Activated effector memory CD4-positive, alpha-beta T cell treated with anti-CD3 and anti-CD28 coated beads, Interleukin-2, amount 50 U/mL, for 16 hours (primary cell): Measurements from ENCODE around the gene KCNS3.

ENCODE experiments used
- DNase-seq: peaks from one replicate; pipeline ENCODE4 v3.0.0-alpha.2; 2020

Gene KCNS3

GRCh38 chr2:17879137-17879912 lies 858 bp downstream of the KCNS3 start:
- no peak for DNase-seq

DNA sequence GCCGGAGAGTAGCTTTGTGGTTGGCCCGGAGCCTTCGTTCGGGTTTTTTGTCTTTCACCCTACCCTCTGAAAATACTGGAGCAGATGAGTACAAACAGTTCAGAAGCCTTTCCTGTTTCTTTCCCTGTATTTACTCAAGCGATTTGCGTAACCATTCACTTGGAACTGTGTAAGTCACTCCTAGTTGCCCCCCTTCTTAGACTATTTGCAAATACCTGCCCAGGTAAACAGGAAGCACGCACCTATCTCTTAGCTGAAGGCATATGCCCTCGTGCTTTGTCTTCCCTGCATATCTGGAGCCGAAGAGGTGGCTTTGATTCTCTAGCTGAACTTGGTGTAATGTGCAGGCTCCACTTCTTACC lies 1.4 kb downstream of the KCNS3 start:
- no peak for DNase-seq

DNA sequence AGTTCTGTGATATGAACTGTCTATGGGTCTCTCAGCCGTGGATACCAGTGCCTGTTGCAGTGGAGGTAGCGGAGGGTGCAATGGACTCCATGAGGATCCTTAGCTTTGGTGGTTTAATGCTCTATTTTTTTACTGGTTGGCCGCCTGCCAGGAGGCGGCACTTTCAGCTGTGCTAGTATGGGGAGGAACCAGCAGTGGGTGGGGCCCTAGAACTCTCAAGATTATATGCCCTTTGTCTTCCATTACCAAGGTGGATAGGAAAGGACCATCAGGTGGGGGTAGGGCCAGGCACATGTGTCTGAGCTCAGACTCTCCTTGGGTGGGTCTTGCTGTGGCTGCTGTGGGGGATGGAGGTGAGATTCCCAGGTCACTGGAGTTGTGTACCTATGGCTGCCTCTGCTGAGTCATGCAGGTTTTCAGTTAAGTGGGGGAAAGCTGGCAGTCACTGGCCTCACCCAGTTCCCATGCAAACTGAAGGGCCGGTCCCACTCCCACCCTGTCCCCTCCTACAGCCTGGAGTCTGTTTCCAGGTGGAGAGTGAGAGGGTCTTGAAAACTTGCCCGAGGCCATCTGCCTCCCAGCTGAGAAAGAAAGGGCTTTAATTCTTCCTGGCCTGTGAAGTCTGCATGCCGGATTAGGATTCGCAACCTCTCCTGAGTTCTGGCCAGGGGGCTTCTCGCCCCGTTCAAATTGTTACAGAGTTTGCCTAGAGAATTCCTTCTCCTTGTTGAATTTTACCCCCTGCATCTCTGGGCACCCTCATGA lies 14.5 kb downstream of the KCNS3 start:
- no peak for DNase-seq

- no peak for DNase-seq
Measured at GRCh38 chr2:17894005-17894404, 15.5 kb downstream of the KCNS3 start.

- DNase-seq = no peak
Measured at GRCh38 chr2:17894556-17894955, 16.1 kb downstream of the KCNS3 start.

GRCh38 chr2:17899871-17900270 lies 21.4 kb downstream of the KCNS3 start:
- DNase-seq = no peak

- no peak for DNase-seq
Measured at GRCh38 chr2:17901246-17901645, 22.8 kb downstream of the KCNS3 start.

DNA sequence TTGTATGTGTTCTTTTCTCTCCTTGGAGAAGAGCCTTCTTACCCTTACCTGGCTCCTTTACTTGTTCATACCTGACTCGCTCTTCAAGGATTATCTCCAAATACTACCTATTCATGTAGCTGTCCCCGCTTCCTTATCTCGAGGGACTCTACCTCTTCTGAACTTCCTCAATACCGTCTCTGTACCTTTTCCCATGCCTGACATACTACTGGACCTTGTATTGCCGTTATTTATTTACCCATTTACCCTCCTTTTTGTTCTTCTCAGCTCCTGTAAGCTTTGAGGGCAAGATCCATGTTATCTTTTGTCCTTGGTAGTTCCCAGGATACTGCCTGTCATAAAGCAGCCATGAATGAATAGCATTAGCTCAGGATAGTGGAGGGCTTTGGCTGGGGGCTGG lies 32.5 kb downstream of the KCNS3 start:
- DNase-seq = no peak

DNA sequence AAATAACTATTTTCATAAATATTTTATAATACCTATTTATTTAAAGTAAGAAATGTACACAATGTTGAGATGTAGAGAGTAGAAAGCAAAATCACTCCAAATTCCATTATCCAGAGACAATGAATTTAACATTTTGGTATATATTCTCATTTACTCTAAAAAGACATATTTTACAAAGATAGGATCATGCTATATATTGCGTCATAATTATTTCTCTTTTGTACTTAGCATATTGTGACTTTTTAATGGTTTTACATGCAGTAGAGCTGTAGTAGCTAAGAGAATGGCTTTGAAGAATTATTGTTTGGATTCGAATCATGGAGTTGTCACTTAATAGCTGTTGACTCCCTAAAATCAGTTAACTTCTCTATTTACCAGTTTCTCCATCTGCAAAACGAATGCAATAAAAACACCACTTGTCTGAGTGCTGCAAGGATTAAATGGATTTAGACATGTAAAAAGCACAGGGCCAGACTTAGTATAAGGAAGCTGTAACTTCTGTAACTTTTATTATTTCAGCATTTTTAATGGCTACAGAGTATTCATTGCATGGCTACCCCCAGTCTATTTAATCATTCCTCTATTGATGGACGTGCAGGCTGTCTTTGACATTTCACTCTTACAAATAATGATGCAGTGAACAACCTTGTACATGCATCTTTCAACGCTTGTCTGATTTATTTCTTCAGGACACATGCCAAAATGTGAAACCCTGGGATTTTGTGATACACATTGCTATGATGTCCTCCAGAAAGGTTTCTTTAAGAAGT lies 33.2 kb downstream of the KCNS3 start:
- no peak for DNase-seq

- DNase-seq = no peak
Measured at GRCh38 chr2:17912266-17912691, 33.8 kb downstream of the KCNS3 start.

DNA sequence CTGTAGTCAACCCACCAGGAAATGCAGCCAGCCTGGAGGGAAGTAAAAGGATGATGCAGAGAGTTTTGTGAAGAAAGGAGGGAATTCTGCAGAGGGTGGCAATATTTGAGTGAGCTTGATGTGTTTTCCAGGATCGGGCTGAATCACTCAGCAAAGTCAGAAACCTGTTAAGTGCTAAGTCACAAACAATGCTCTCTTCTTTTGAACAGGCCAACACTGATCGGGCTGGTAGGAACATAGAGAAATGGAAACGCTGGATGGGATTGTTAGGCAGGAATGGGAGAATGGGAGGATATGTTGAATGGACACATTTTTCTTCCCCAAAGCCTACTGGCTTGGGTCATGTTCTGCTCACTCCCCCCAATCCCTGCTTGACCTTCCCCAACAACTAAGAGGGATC lies 36.6 kb downstream of the KCNS3 start:
- no peak for DNase-seq

DNA sequence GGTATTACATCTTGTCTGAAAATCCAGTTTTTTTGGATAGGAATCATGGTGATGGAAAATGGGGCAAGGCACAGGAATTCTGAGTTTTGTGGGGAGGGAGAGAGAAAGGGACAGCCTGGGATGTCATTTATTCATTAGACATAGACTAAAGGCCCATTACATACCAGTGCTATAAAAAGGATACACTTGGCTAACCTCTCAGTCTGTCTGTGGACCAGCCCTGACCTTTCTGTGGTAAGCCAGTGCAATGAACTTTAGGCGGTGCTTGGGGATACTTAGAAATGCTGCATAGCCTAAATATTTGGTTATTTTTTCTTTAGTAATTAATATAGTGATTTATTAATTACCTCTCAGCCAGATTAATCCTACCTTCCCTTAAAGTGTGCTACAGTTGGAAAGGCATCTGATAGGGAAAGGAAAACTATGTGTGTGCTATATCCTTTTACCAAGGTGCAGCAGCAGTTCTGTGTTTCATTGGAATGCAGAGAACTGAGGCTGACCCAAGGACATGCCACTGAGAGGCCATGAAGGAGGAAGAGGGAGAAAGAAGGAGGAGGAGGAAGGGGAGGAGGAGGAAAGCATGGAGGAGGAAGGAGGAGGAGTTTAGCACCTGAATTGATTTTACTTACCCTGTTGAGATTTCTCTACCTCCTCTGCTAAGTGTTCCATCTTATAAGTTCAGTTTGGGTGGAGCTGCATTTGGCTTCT lies 37.5 kb downstream of the KCNS3 start:
- DNase-seq = no peak

DNA sequence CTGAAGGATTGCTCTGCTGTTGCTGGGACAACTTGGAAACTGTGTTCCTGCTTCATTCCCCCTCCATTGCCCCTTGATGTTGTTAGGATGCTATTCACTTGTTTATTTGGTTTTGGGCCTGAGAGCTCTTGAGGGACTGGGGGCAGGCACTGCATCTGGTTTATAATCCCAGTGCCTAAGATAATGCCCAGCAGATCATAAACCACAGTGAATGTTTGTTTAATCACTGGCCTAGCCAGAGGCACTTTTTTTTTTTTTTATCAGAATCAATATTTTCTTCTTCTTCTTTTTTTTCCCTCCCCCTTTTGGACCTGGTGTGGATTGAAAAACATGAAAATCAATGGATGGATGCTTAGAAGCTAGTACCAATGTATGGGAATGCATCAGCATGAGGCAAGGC lies 38.1 kb downstream of the KCNS3 start:
- DNase-seq = no peak

- no peak for DNase-seq
Measured at GRCh38 chr2:17918789-17919188, 40.3 kb downstream of the KCNS3 start.

DNA sequence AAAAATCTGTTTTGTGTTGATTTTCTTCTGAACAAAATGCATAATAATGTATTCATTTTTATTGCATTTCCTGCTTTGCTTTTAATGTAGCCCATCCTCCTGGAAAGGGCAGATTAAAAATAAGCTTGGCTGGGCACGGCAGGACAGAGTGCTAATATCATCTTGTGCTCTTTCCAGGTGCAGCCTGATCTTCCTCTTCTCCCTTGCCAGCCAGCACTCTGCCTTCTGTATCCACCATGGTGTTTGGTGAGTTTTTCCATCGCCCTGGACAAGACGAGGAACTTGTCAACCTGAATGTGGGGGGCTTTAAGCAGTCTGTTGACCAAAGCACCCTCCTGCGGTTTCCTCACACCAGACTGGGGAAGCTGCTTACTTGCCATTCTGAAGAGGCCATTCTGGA lies 52.3 kb downstream of the KCNS3 start:
- DNase-seq = no peak

DNA sequence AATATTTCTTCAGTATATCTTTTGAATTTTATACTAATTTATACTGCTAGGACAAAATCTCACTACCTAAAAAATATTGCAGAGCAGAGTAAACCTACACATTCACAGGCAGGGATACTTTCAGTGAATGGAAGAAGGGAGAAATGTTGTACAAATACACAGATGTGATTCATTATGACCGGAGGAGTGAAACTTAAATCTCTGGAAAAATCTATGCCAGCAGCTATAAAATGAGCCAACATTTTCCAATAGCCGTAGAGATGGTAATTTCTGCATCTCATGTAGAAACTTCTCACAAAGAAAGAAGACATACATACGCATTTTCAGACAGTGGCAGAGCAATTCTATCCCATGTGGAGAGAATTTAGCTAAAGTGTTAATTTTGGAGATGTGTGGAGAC lies 54.8 kb downstream of the KCNS3 start:
- no peak for DNase-seq

GRCh38 chr2:17934721-17935120 lies 56.3 kb downstream of the KCNS3 start:
- no peak for DNase-seq

DNA sequence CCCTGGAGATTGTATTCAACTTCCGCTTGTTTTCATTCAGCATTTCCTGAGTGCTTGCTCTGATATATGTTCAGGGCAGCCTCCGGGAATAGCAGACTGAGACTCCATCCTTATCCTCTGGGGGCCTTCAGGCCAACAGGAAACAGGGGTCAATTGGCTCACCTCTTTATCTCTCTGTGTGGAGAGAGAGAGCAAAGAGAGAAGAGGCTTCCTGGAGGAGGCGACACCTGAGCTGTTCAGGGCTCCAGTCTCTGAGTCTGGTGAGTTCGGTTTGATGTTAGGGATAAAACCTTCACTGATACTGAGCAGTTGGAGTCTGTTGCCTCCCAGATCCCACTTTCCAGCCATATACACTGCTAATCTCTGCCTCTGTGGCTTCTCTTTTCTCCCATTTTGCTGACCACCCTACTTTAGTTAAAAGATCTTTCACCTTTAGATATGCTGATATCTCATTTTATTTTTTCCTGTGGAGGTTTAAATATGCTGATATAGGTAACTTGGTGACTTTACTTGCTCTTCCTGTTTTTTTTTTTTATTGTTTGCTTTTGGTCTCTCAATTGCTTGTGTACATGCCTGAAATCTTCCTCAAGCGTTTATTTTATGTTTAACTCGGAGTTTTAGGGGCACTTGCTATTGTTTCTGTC lies 56.9 kb downstream of the KCNS3 start:
- no peak for DNase-seq

DNA sequence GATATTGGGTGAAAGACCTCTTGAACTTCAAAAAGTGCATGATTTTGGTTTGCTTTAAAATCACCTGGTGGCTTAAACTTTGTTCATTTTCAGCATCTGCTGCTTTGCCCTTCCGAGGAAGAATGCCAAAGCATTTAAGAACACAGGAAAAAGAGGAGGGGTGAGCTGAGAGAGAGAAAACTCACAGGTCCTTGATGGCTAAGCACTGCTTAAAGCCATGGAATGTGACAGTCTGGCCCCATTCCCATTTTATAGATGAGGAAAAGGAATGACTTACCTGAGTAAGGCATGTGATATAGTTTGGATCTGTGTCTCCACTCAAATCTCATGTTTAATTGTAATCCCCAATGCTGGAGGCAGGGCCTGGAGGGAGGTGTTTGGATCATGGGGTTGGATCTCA lies 58.1 kb downstream of the KCNS3 start:
- no peak for DNase-seq

GRCh38 chr2:17940091-17940630 lies 61.7 kb downstream of the KCNS3 start:
- no peak for DNase-seq

DNA sequence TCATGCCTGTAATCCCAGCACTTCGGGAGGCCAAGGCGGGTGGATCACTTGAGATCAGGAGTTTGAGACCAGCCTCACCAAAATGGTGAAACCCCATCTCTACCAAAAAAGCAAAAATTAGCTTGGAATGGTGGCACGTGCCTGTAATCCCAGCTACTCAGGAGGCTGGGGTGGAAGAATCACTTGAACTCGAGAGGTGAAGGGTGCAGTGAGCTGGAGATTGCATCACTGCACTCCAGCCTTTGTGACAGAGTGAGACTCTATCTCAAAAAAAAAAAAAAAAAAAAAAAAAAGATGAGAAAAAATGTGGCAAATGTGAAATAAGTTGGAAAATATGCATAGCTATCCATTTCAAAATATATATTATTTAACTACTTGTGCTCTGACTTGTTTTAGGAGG lies 65.0 kb downstream of the KCNS3 start:
- DNase-seq = no peak

- DNase-seq = no peak
Measured at GRCh38 chr2:17947113-17947512, 68.6 kb downstream of the KCNS3 start.
